AG09319 (cell line): ENCODE measurements around the gene FBRSL1.

ENCODE experiments used
- DNase-seq: peaks from one replicate; pipeline ENCODE4 v3.0.0-alpha.2; 2010; ENCODE audit warnings: low read depth; ENCODE audit errors: extremely low read depth
- CTCF ChIP-seq: IDR thresholded peaks from 2 replicates; pipeline ENCODE4 v1.5.1; 2011; ENCODE audit warnings: low read depth, mild to moderate bottlenecking, inconsistent platforms, low read length, moderate library complexity

The FBRSL1 gene

GRCh38 chr12:132492951-132493350 lies 3.0 kb downstream of the FBRSL1 start:
- no peak for TF ChIP-seq CTCF
- no peak for DNase-seq

GRCh38 chr12:132493482-132494178 lies 3.7 kb downstream of the FBRSL1 start:
- DNase-seq: no peak

GRCh38 chr12:132494294-132495164 lies 4.6 kb downstream of the FBRSL1 start:
- TF ChIP-seq CTCF: no peak
- no peak for DNase-seq

More at GRCh38 chr12:132493482-132494178, 3.7 kb downstream of the FBRSL1 start:
- no peak for TF ChIP-seq CTCF

GRCh38 chr12:132495165-132495544 lies 5.2 kb downstream of the FBRSL1 start:
- TF ChIP-seq CTCF: no peak

GRCh38 chr12:132495629-132496357 lies 5.8 kb downstream of the FBRSL1 start:
- no peak for DNase-seq

More at GRCh38 chr12:132495165-132495544, 5.2 kb downstream of the FBRSL1 start:
- DNase-seq: no peak

GRCh38 chr12:132496358-132496669 lies 6.4 kb downstream of the FBRSL1 start:
- DNase-seq: no peak
- TF ChIP-seq CTCF: no peak

More at GRCh38 chr12:132495629-132496357, 5.8 kb downstream of the FBRSL1 start:
- no peak for TF ChIP-seq CTCF
